Astrocyte (in vitro differentiated cells and primary cell): ENCODE results near the gene ALDH3A1. TPM values are rescaled to one million over a fixed set of nuclear protein-coding genes. Genes with fewer than 3 reads are reported as not detected.

Source experiments
- DNase-seq: peaks from one replicate; pipeline ENCODE4 v3.0.0-alpha.2; 2010; ENCODE audit warnings: low read depth
- FAIRE-seq: peaks from 2 replicates; lab custom pipeline; 2011; peaks lifted over from hg19 to GRCh38; lab: Jason Lieb, UNC
- H2AFZ ChIP-seq: 2 replicates; pipeline ENCODE4 v1.6.0; 2012; ENCODE audit warnings: low read depth, low read length, inconsistent platforms
- H3K27ac ChIP-seq: 2 replicates; pipeline ENCODE4 v1.5.1; 2011; ENCODE audit warnings: low read depth, low read length, inconsistent platforms
- H3K27me3 ChIP-seq: 2 replicates; pipeline ENCODE4 v1.6.0; 2011; ENCODE audit warnings: low read length, inconsistent platforms; ENCODE audit not compliant: insufficient read depth
- H3K36me3 ChIP-seq: 2 replicates; pipeline ENCODE4 v1.5.1; 2011; ENCODE audit warnings: low read length, inconsistent platforms; ENCODE audit not compliant: insufficient read depth
- H3K4me1 ChIP-seq: 2 replicates; pipeline ENCODE4 v1.5.1; 2011; ENCODE audit warnings: low read length, inconsistent platforms; ENCODE audit not compliant: insufficient read depth
- H3K4me2 ChIP-seq: 2 replicates; pipeline ENCODE4 v1.6.0; 2012; ENCODE audit warnings: low read length, inconsistent platforms
- H3K4me3 ChIP-seq: 2 replicates; pipeline ENCODE4 v1.5.1; 2011; ENCODE audit warnings: low read depth, mild to moderate bottlenecking, low read length, inconsistent platforms; ENCODE audit not compliant: insufficient read depth
- H3K79me2 ChIP-seq: 2 replicates; pipeline ENCODE4 v1.6.0; 2012; ENCODE audit warnings: mild to moderate bottlenecking, low read length, inconsistent platforms; ENCODE audit not compliant: insufficient read depth
- H3K9ac ChIP-seq: 2 replicates; pipeline ENCODE4 v1.6.0; 2012; ENCODE audit warnings: mild to moderate bottlenecking, low read length, inconsistent platforms
- H3K9me3 ChIP-seq: 2 replicates; pipeline ENCODE4 v1.5.1; 2012; ENCODE audit warnings: low read depth, mild to moderate bottlenecking, low read length, inconsistent platforms; ENCODE audit not compliant: insufficient read depth
- H4K20me1 ChIP-seq: 2 replicates; pipeline ENCODE4 v1.6.0; 2012; ENCODE audit warnings: low read length, inconsistent platforms; ENCODE audit not compliant: insufficient read depth
- H3K27ac Mint-ChIP-seq: one replicate; pipeline ENCODE4 v1.8.0; 2021; ENCODE audit warnings: mild to moderate bottlenecking, mixed read lengths; ENCODE audit not compliant: unreplicated experiment
- H3K27me3 Mint-ChIP-seq: one replicate; pipeline ENCODE4 v1.8.0; 2021; ENCODE audit warnings: low read depth, mixed read lengths; ENCODE audit not compliant: unreplicated experiment
- H3K36me3 Mint-ChIP-seq: one replicate; pipeline ENCODE4 v1.8.0; 2021; ENCODE audit warnings: low read depth, mixed read lengths; ENCODE audit not compliant: unreplicated experiment
- H3K4me1 Mint-ChIP-seq: one replicate; pipeline ENCODE4 v1.8.0; 2021; ENCODE audit warnings: low read depth, mixed read lengths; ENCODE audit not compliant: unreplicated experiment
- H3K4me3 Mint-ChIP-seq: one replicate; pipeline ENCODE4 v1.8.0; 2021; ENCODE audit warnings: mild to moderate bottlenecking, moderate library complexity, mixed read lengths; ENCODE audit not compliant: unreplicated experiment
- H3K9me3 Mint-ChIP-seq: one replicate; pipeline ENCODE4 v1.8.0; 2021; ENCODE audit warnings: mild to moderate bottlenecking, mixed read lengths; ENCODE audit not compliant: unreplicated experiment
- CTCF ChIP-seq: IDR thresholded peaks from 2 replicates; pipeline ENCODE4 v1.5.1; 2011; ENCODE audit warnings: low read depth, mild to moderate bottlenecking, inconsistent platforms, low read length, moderate library complexity; ENCODE audit not compliant: insufficient read depth
- EZH2 ChIP-seq: IDR thresholded peaks from 2 replicates; pipeline ENCODE4 v1.6.1; 2012; ENCODE audit warnings: mild to moderate bottlenecking, low read length, inconsistent platforms; ENCODE audit not compliant: insufficient read depth
- total RNA-seq: library from RNA; stranded (reverse); gene quantifications from 2 replicates; pipeline ENCODE4 v1.2.1, GENCODE V29; 2021

ALDH3A1 gene
- total RNA-seq, 1 donor from 2014 or later = not detected

GRCh38 chr17:19739241-19740201 lies 8.6 kb downstream of the ALDH3A1 start:
- H3K27me3 Mint-ChIP-seq = peaks cover 42% of the 10 kb centered on the region
- no peak overlapping the region for H3K4me3 Mint-ChIP-seq
- no peaks in the 10 kb centered on the region for H3K79me2 ChIP-seq
- DNase-seq (no peak), FAIRE-seq (no peak)
- no peak overlapping the region for H3K27ac ChIP-seq
- no peaks in the 10 kb centered on the region for H3K4me1 ChIP-seq
- no peaks in the 10 kb centered on the region for H4K20me1 ChIP-seq
- H3K9me3 ChIP-seq = no peaks in the 10 kb centered on the region
- no peak overlapping the region for H3K4me2 ChIP-seq
- H3K27me3 ChIP-seq = no peaks in the 10 kb centered on the region
- no peak overlapping the region for H3K4me3 ChIP-seq
- peaks cover 2% of the 10 kb centered on the region for H3K36me3 Mint-ChIP-seq
- no peaks in the 10 kb centered on the region for H3K4me1 Mint-ChIP-seq
- H3K9me3 Mint-ChIP-seq = peaks cover 3% of the 10 kb centered on the region
- no peak overlapping the region for H2AFZ ChIP-seq
- no peak overlapping the region for H3K9ac ChIP-seq
- no peak overlapping the region for H3K27ac Mint-ChIP-seq
- H3K36me3 ChIP-seq = no peaks in the 10 kb centered on the region
- TF ChIP-seq CTCF = no peak
- TF ChIP-seq EZH2 = no peak

- Histone ChIP-seq H3K79me2 (no peaks in the 10 kb centered on the region), H3K4me3 (no peak overlapping the region), H3K4me2 (no peak overlapping the region), H3K27ac (no peak overlapping the region), H2AFZ (no peak overlapping the region), H3K9ac (no peak overlapping the region), H3K36me3 (no peaks in the 10 kb centered on the region), H3K4me1 (no peaks in the 10 kb centered on the region), H3K27me3 (no peaks in the 10 kb centered on the region), H4K20me1 (no peaks in the 10 kb centered on the region), H3K9me3 (no peaks in the 10 kb centered on the region)
- TF ChIP-seq EZH2 (no peak), CTCF (no peak)
- no peak overlapping the region for H3K4me3 Mint-ChIP-seq
- DNase-seq (no peak), FAIRE-seq (no peak)
- H3K4me1 Mint-ChIP-seq = no peaks in the 10 kb centered on the region
- no peak overlapping the region for H3K27ac Mint-ChIP-seq
- H3K9me3 Mint-ChIP-seq = peaks cover 3% of the 10 kb centered on the region
- H3K36me3 Mint-ChIP-seq = peaks cover 2% of the 10 kb centered on the region
- peaks cover 39% of the 10 kb centered on the region for H3K27me3 Mint-ChIP-seq
Measured at GRCh38 chr17:19738757-19739156, 9.3 kb downstream of the ALDH3A1 start.

- H3K4me3 Mint-ChIP-seq = no peak overlapping the region
- FAIRE-seq = no peak
- H3K9me3 Mint-ChIP-seq = peaks cover 3% of the 10 kb centered on the region
- no peaks in the 10 kb centered on the region for H3K36me3 ChIP-seq
- H3K36me3 Mint-ChIP-seq = peaks cover 2% of the 10 kb centered on the region
- H3K27ac ChIP-seq = no peak overlapping the region
- no peaks in the 10 kb centered on the region for H4K20me1 ChIP-seq
- TF ChIP-seq EZH2 = no peak
- no peak for TF ChIP-seq CTCF
- H3K27me3 Mint-ChIP-seq = peaks cover 39% of the 10 kb centered on the region
- H2AFZ ChIP-seq = no peak overlapping the region
- no peak overlapping the region for H3K4me2 ChIP-seq
- no peak overlapping the region for H3K9ac ChIP-seq
- H3K4me3 ChIP-seq = no peak overlapping the region
- no peaks in the 10 kb centered on the region for H3K27me3 ChIP-seq
- no peaks in the 10 kb centered on the region for H3K79me2 ChIP-seq
- no peaks in the 10 kb centered on the region for H3K9me3 ChIP-seq
- H3K4me1 Mint-ChIP-seq = no peaks in the 10 kb centered on the region
- no peaks in the 10 kb centered on the region for H3K4me1 ChIP-seq
- no peak for DNase-seq
- no peak overlapping the region for H3K27ac Mint-ChIP-seq
Measured at GRCh38 chr17:19738073-19738449, 10.0 kb downstream of the ALDH3A1 start.
